Body of pancreas (tissue), 4 donors: ENCODE data around the gene NUP42. TPM values are rescaled to one million over a fixed set of nuclear protein-coding genes. Genes with fewer than 3 reads are reported as not detected.

Source experiments
- ATAC-seq: fragments of 150-250 bp; one replicate; pipeline ENCODE4 v1.9.1; 2016
- DNase-seq, 4 donors: peaks; one replicate each; pipeline ENCODE4 v3.0.0-alpha.2; 2019
- H3K27ac ChIP-seq, 4 donors: fragments of 200-600 bp; sonication (generic); 1 replicate in 3 of 4; 2 replicates in 1 of 4; pipeline versions ENCODE4 v1.5.1 to v1.6.1; 2016 to 2019; ENCODE audit warnings: mild to moderate bottlenecking in 1 of 4, mixed read lengths in 1 of 4, moderate library complexity in 1 of 4
- H3K27me3 ChIP-seq, 2 donors: fragments of 200-600 bp; sonication (generic); one replicate each; pipeline ENCODE4 v1.6.0; 2016; ENCODE audit warnings: mild to moderate bottlenecking in 1 of 2
- H3K36me3 ChIP-seq, 2 donors: fragments of 200-600 bp; sonication (generic); replicated peaks in 1 of 2; 2 replicates each; pipeline ENCODE4 v1.5.1; 2016; ENCODE audit warnings: low read depth in 2 of 2; ENCODE audit not compliant: insufficient read depth in 1 of 2
- H3K4me1 ChIP-seq: fragments of 200-600 bp; sonication (generic); one replicate; pipeline ENCODE4 v1.6.0; 2016
- H3K4me3 ChIP-seq, 2 donors: fragments of 200-600 bp; sonication (generic); 1 replicate in 1 of 2; 2 replicates in 1 of 2; pipeline ENCODE4 v1.5.1; 2016 to 2019
- H3K9me3 ChIP-seq, 3 donors: fragments of 200-600 bp; sonication (generic); 1 replicate in 2 of 3; 2 replicates in 1 of 3; pipeline ENCODE4 v1.5.1; 2016
- CTCF ChIP-seq, 7 experiments: fragments of 450-650 bp in 4 of 7; fragments of 200-600 bp in 3 of 7; sonication (generic) in 3 of 7; IDR thresholded peaks; one replicate each; pipeline ENCODE4 v1.5.1; 2016 to 2019; ENCODE audit warnings: antibody characterized with exemption in 7 of 7
- POLR2A ChIP-seq, 3 donors: fragments of 450-650 bp; IDR thresholded peaks; one replicate each; pipeline ENCODE4 v1.6.1; 2016; ENCODE audit warnings: antibody characterized with exemption in 3 of 3, mild to moderate bottlenecking in 2 of 3
- WGBS, 2 donors: methylation state at CpG; one replicate each; pipeline ENCODE4 v1.1.5; 2017; 5-methylcytosine and 5-hydroxymethylcytosine counted together
- intact Hi-C: fragments of 100-400 bp; cut with DNase I; formaldehyde crosslinking; loops from one replicate; pipeline ENCODE4 v1.15.1; 2023
- total RNA-seq, 2 donors: library from RNA; depleted of rRNA; stranded (reverse); fragments of >200 nt; gene quantifications; one replicate each; pipeline ENCODE4 v1.1.0, GENCODE V29; 2016

The NUP42 gene
- total RNA-seq, 2 donors from 2014 or later: 9.6 to 31.9 TPM

- WGBS, 2 donors: 68 to 69% methylated on average over 5 of the region's 5 CpGs
- TF ChIP-seq POLR2A (IDR thresholded peaks at IDR 0.05) (no peak), CTCF (IDR thresholded peaks at IDR 0.05) (no peak)
- ATAC-seq: no peak
Observed at GRCh38 chr7:23239698-23240097, 57.9 kb downstream of the NUP42 start.

GRCh38 chr7:23242321-23242720, 60.5 kb downstream of the NUP42 start:
- intact Hi-C loops: no loop called here
- no peak overlapping the region for H3K27ac ChIP-seq
- WGBS, 2 donors: 42 to 52% methylated on average over 3 of the region's 3 CpGs

More at GRCh38 chr7:23239698-23240097, 57.9 kb downstream of the NUP42 start:
- no peak for DNase-seq
- H3K36me3 ChIP-seq: no peaks in the 10 kb centered on the region
- peaks cover 0 to 3% of the 10 kb centered on the region in 2 donors for H3K27me3 ChIP-seq
- no peaks in the 10 kb centered on the region for H3K9me3 ChIP-seq
- no peak overlapping the region for H3K27ac ChIP-seq
- no peaks in the 10 kb centered on the region for H3K4me1 ChIP-seq
- no peak overlapping the region for H3K4me3 ChIP-seq
- intact Hi-C loops: no loop called here

GRCh38 chr7:23242935-23243334, 61.1 kb downstream of the NUP42 start:
- Histone ChIP-seq H3K27me3 (peaks cover 0 to 10% of the 10 kb centered on the region in 2 donors), H3K27ac (no peak overlapping the region), H3K9me3 (no peaks in the 10 kb centered on the region), H3K4me3 (no peak overlapping the region), H3K36me3 (no peaks in the 10 kb centered on the region), H3K4me1 (no peaks in the 10 kb centered on the region)
- intact Hi-C loops: no loop called here
- TF ChIP-seq POLR2A (IDR thresholded peaks at IDR 0.05) (no peak), CTCF (IDR thresholded peaks at IDR 0.05) (no peak)
- ATAC-seq: no peak
- DNase-seq: no peak
- 60 to 70% methylated on average over 4 of the region's 4 CpGs for WGBS, 2 donors

More at GRCh38 chr7:23242321-23242720, 60.5 kb downstream of the NUP42 start:
- Histone ChIP-seq H3K4me1 (no peaks in the 10 kb centered on the region), H3K9me3 (no peaks in the 10 kb centered on the region), H3K36me3 (no peaks in the 10 kb centered on the region), H3K27me3 (peaks cover 0 to 9% of the 10 kb centered on the region in 2 donors), H3K4me3 (no peak overlapping the region)
- ATAC-seq (no peak), DNase-seq (no peak)
- TF ChIP-seq POLR2A (IDR thresholded peaks at IDR 0.05) (no peak), CTCF (IDR thresholded peaks at IDR 0.05) (no peak)

GRCh38 chr7:23246555-23246954, 64.7 kb downstream of the NUP42 start, which contains the start of gene GPNMB:
TSS of gene GPNMB (plus strand) at chr7:23246775. CDS start at chr7:23246858, 83 bp downstream.
- intact Hi-C loops: no loop called here
- ATAC-seq (no peak), DNase-seq (peak in 1 of 4 donors; percentile 50)
- H3K4me1 ChIP-seq: no peaks in the 10 kb centered on the region
- WGBS, 2 donors: 50 to 63% methylated on average over 7 of the region's 7 CpGs
- no peaks in the 10 kb centered on the region for H3K36me3 ChIP-seq
- H3K9me3 ChIP-seq: peaks cover 0 to 1% (median 0%) of the 10 kb centered on the region in 3 donors
- no peak for TF ChIP-seq CTCF (IDR thresholded peaks at IDR 0.05)
- peak in 1 of 3 donors; percentile 54 for TF ChIP-seq POLR2A (IDR thresholded peaks at IDR 0.05)
- no peak within 1 kb of the TSS for H3K4me3 ChIP-seq
- peak within 1 kb of the TSS in 2 of 4 donors; percentile 12 to 59 for H3K27ac ChIP-seq
- H3K27me3 ChIP-seq: peaks cover 0 to 10% of the 10 kb centered on the region in 2 donors

- peaks cover 0 to 7% (median 0%) of the 10 kb centered on the region in 3 donors for H3K9me3 ChIP-seq
- TF ChIP-seq POLR2A (IDR thresholded peaks at IDR 0.05): no peak
- no peak for TF ChIP-seq CTCF (IDR thresholded peaks at IDR 0.05)
- H3K36me3 ChIP-seq: no peaks in the 10 kb centered on the region
- DNase-seq (no peak), ATAC-seq (no peak)
- no peak overlapping the region for H3K4me3 ChIP-seq
- H3K27me3 ChIP-seq: peaks cover 0 to 10% of the 10 kb centered on the region in 2 donors
- 72 to 80% methylated on average over 1 to 6 of the region's 6 CpGs for WGBS, 2 donors
- H3K4me1 ChIP-seq: no peaks in the 10 kb centered on the region
- H3K27ac ChIP-seq: peak overlapping the region in 2 of 4 donors; percentile 12 to 59
- intact Hi-C loops: no loop called here
Observed at GRCh38 chr7:23247046-23247602, 65.3 kb downstream of the NUP42 start.
